H54 (cell line): Measurements from ENCODE around the gene NPLOC4.

Experiments used
- DNase-seq: peaks from one replicate; pipeline ENCODE4 v3.0.0; 2011; ENCODE audit warnings: low spot score, mixed read lengths; ENCODE audit not compliant: insufficient read length
- FAIRE-seq: peaks from 3 replicates; lab custom pipeline; 2011; peaks lifted over from hg19 to GRCh38; lab: Jason Lieb, UNC
- POLR2A ChIP-seq: IDR thresholded peaks from 2 replicates; pipeline ENCODE4 v1.6.1; 2011; ENCODE audit warnings: low read depth, mild to moderate bottlenecking, low read length

NPLOC4 gene

GRCh38 chr17:81552244-81553017 lies 84.5 kb downstream of the NPLOC4 start, which contains the start of gene FAAP100:
TSS of gene FAAP100 (minus strand) at chr17:81552353. CDS start at chr17:81552330, 23 bp downstream.
- TF ChIP-seq POLR2A: peak; percentile 85
- peak; percentile 83 for DNase-seq
- FAIRE-seq: no peak

GRCh38 chr17:81551458-81552243 lies 85.3 kb downstream of the NPLOC4 start:
- FAIRE-seq: no peak
- DNase-seq: no peak

GRCh38 chr17:81550830-81551457 lies 86.0 kb downstream of the NPLOC4 start:
- FAIRE-seq (no peak), DNase-seq (no peak)
- TF ChIP-seq POLR2A: no peak

More at GRCh38 chr17:81551458-81552243, 85.3 kb downstream of the NPLOC4 start:
- no peak for TF ChIP-seq POLR2A

GRCh38 chr17:81550285-81550684 lies 86.6 kb downstream of the NPLOC4 start:
- FAIRE-seq (no peak), DNase-seq (no peak)
- no peak for TF ChIP-seq POLR2A

- FAIRE-seq (no peak), DNase-seq (no peak)
- no peak for TF ChIP-seq POLR2A
Measured at GRCh38 chr17:81549826-81550225, 87.1 kb downstream of the NPLOC4 start.

GRCh38 chr17:81549031-81549557 lies 87.8 kb downstream of the NPLOC4 start:
- no peak for DNase-seq
- TF ChIP-seq POLR2A: no peak
- FAIRE-seq: no peak

- FAIRE-seq: no peak
- no peak for DNase-seq
- TF ChIP-seq POLR2A: no peak
Measured at GRCh38 chr17:81547614-81547982, 89.3 kb downstream of the NPLOC4 start.

- no peak for FAIRE-seq
- DNase-seq: no peak
- TF ChIP-seq POLR2A: no peak
Measured at GRCh38 chr17:81546906-81547613, 89.9 kb downstream of the NPLOC4 start.

- TF ChIP-seq POLR2A: no peak
- no peak for DNase-seq
- FAIRE-seq: no peak
Measured at GRCh38 chr17:81545160-81545949, 91.6 kb downstream of the NPLOC4 start.

GRCh38 chr17:81544281-81544974 lies 92.5 kb downstream of the NPLOC4 start:
- TF ChIP-seq POLR2A: no peak
- FAIRE-seq (no peak), DNase-seq (no peak)

GRCh38 chr17:81543756-81544155 lies 93.2 kb downstream of the NPLOC4 start:
- FAIRE-seq: no peak
- no peak for TF ChIP-seq POLR2A

GRCh38 chr17:81543339-81543675 lies 93.6 kb downstream of the NPLOC4 start:
- DNase-seq: no peak
- no peak for TF ChIP-seq POLR2A
- no peak for FAIRE-seq

More at GRCh38 chr17:81543756-81544155, 93.2 kb downstream of the NPLOC4 start:
- no peak for DNase-seq
